Fibroblast of skin of right quadriceps (primary cell): ENCODE measurements around the gene KRTAP4-7.
"Not testable (repeated sequence)": the region's sequence is repeated elsewhere in the genome, so short reads cannot be mapped to it uniquely, and the experiment has no call there.

Experiments used
- DNase-seq: peaks from one replicate; pipeline ENCODE4 v3.0.0-alpha.2; 2013

The KRTAP4-7 gene

GRCh38 chr17:41065829-41066624 lies 17.9 kb upstream of the KRTAP4-7 start, which contains the start of gene KRTAP2-4:
KRTAP2-4 (minus strand) TSS chr17:41065879; CDS start chr17:41065845, 34 bp downstream.
- peak; percentile 91 for DNase-seq

- peak; percentile 78 for DNase-seq
These were observed 16.7 kb upstream of the KRTAP4-7 start for GRCh38 chr17:41067281-41067680.

- no peak for DNase-seq
These were observed 14.9 kb upstream of the KRTAP4-7 start for GRCh38 chr17:41069031-41069430.

GRCh38 chr17:41071606-41072360 lies 12.2 kb upstream of the KRTAP4-7 start:
- no peak for DNase-seq

- DNase-seq: no peak
These were observed 10.3 kb upstream of the KRTAP4-7 start for GRCh38 chr17:41073676-41074075.

- no peak for DNase-seq
These were observed 7.2 kb upstream of the KRTAP4-7 start for GRCh38 chr17:41076788-41077187.

- DNase-seq: peak; percentile 43
These were observed 1.3 kb upstream of the KRTAP4-7 start for GRCh38 chr17:41082626-41083025.

GRCh38 chr17:41083427-41083826 lies 523 bp upstream of the KRTAP4-7 start:
- DNase-seq: peak; percentile 82

- not testable (repeated sequence) for DNase-seq
These were observed 4.9 kb downstream of the KRTAP4-7 start for GRCh38 chr17:41088760-41089352.

- no peak for DNase-seq
These were observed 12.1 kb downstream of the KRTAP4-7 start for GRCh38 chr17:41096055-41096454.

- no peak for DNase-seq
These were observed 14.1 kb downstream of the KRTAP4-7 start, which contains the start of gene KRTAP4-8 for GRCh38 chr17:41098042-41098441. KRTAP4-8 (minus strand) TSS chr17:41098142; CDS start chr17:41098084, 58 bp downstream.

GRCh38 chr17:41098481-41098880 lies 14.5 kb downstream of the KRTAP4-7 start:
- peak; percentile 65 for DNase-seq

- DNase-seq: peak; percentile 91
These were observed 15.9 kb downstream of the KRTAP4-7 start for GRCh38 chr17:41099682-41100480.

GRCh38 chr17:41101586-41102259 lies 17.8 kb downstream of the KRTAP4-7 start, which contains the start of gene KRTAP4-16:
KRTAP4-16 (minus strand) TSS chr17:41102209; CDS start chr17:41102209, 0 bp downstream.
- DNase-seq: no peak

GRCh38 chr17:41103896-41104295 lies 19.9 kb downstream of the KRTAP4-7 start:
- DNase-seq: no peak

GRCh38 chr17:41104386-41105038 lies 20.6 kb downstream of the KRTAP4-7 start:
- DNase-seq: peak; percentile 87

GRCh38 chr17:41105347-41105746 lies 21.4 kb downstream of the KRTAP4-7 start, which contains the start of gene KRTAP4-9:
KRTAP4-9 (plus strand) TSS chr17:41105389; CDS start chr17:41105389, 0 bp downstream.
- not testable (repeated sequence) for DNase-seq

GRCh38 chr17:41107941-41108450 lies 24.0 kb downstream of the KRTAP4-7 start:
- no peak for DNase-seq

- DNase-seq: not testable (repeated sequence)
These were observed 24.9 kb downstream of the KRTAP4-7 start for GRCh38 chr17:41108728-41109386.
